Kidney tubule cell (primary cell): Measurements from ENCODE around the gene CAMSAP3.
"Not testable (repeated sequence)": the region's sequence is repeated elsewhere in the genome, so short reads cannot be mapped to it uniquely, and the experiment has no call there.

Experiments used
- DNase-seq: peaks from one replicate; pipeline ENCODE4 v3.0.0-alpha.2; 2018; ENCODE audit warnings: low spot score

CAMSAP3 gene

DNA sequence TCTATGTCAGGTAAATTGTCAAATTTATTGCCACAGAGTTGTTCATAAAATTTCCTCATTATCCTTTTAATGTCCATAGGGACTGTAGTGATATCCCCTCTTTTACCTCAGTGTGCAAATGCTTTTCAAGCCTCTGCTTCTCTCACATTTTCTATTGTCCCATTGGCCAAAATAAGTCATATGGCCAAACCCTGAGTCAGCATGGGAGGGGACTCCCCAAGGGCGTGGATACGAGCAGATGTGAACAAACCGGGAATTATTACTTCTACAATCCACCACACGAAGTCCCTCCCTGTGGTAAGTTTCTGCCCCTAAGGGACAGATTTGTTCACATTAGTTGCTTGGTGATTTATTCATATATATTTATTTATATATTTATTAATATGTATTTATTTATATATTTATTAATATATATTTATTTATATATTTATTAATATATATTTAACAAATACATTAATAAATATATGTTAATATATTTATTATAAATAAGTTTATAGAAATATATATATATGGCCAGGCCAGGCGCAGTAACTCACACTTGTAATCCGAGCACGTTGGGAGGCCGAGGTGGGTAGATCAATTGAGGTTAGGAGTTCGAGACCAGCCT, 20.1 kb upstream of the CAMSAP3 start:
- peak; percentile 15 for DNase-seq

- DNase-seq, result not testable (repeated sequence)
Measured at GRCh38 chr19:7577422-7577821, 18.2 kb upstream of the CAMSAP3 start.

- no peak for DNase-seq
Measured at GRCh38 chr19:7578127-7578526, 17.5 kb upstream of the CAMSAP3 start.

DNA sequence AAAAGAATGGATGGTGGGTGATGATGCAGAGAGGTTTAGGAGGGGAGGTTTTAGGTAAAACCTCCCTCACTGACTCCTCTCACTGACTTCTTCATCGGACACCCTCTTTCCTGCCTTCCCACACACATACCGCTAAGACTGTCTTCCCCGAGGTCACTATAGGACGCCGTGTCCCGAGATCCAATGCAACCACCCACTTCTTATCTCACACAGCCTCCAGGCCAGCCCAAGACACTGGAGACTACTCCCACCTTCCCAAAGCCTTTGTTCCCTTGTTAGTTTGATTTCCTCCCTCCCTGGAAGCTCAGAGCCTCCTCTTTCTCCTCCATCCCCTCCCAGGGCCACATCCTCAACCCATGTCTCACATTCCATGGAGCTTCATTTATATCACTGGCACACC, 16.5 kb upstream of the CAMSAP3 start:
- DNase-seq, result no peak

DNA sequence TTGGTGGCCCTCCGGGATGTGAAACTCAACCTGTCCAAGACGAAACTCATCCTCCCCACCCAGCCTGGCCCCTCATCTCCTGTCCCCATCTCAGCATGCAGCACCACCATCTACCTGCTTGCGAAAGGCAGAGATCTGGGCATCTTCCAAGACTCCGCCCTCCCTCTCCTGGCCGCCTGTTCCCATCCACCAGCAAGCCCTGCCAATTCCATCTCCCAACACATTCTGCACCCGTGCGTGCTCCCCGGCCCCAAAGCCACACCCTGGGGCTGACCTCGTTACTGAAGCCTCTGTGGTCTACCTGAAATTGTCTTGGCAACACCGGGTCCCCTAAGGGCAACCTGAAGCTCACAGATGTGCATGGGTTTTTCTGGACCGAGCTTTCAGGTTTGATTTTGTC, 13.2 kb upstream of the CAMSAP3 start:
- no peak for DNase-seq

- DNase-seq, result no peak
Measured at GRCh38 chr19:7589822-7590221, 5.8 kb upstream of the CAMSAP3 start.

DNA sequence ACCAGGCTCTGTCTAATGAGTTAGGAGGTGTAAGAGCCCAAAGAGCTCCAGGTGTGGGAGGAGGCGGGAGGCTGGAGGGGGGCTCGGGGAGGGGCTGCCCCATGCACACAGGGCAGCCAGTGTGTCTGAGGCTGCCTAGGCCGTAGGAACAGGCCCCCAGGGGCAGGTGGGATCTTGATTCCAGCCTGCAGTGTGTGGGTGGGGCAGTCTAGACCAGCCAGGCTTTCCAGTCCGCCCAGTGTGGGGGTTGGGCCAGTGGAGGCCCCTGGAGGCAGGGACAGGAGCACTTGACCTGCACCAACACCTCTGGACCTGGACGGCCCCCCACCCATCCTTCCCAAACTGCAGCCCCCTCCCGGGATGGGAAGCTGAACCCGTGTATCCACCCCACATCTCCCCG, 5.4 kb upstream of the CAMSAP3 start:
- no peak for DNase-seq

DNA sequence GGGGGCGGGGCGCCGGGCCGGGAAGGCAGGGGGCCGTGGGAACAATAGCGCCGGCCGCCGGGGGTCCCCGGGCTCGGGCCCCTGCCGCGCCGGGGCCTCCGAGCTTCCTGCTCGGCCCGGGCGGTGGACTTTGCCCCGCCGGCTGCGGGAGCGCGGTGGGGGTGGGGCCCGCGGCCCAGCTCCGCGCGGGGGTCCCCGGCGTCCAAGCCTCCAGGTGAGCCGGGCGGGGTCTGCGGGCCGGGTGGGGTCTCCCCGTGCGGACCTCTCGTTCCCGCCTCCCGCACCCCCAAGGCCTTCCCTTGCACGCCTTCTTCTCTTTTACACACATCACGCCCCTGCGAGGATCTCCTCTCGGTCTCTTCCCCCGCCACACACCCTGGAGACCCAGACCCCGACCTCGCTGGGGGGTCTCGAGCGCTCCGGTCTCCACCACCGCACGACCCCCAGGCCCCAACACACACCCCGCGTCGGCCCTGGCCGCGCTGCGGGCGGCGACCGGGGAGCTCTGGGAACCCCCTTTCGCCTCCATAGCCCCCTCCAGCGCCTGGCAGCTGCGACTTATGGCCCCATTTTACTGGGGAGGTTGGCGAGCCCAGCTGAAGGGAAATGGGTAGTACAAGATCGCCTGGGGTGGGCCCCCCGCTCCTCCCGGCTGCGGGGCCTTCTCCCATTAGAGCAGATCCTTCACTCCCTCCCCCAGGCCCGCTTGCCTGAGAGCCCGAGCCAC, 711 bp downstream of the CAMSAP3 start:
- DNase-seq, result no peak

- DNase-seq, result peak; percentile 20
Measured at GRCh38 chr19:7597689-7598088, 2.0 kb downstream of the CAMSAP3 start.

GRCh38 chr19:7598180-7598579, 2.5 kb downstream of the CAMSAP3 start:
- no peak for DNase-seq

GRCh38 chr19:7600721-7601120, 5.1 kb downstream of the CAMSAP3 start:
- no peak for DNase-seq

DNA sequence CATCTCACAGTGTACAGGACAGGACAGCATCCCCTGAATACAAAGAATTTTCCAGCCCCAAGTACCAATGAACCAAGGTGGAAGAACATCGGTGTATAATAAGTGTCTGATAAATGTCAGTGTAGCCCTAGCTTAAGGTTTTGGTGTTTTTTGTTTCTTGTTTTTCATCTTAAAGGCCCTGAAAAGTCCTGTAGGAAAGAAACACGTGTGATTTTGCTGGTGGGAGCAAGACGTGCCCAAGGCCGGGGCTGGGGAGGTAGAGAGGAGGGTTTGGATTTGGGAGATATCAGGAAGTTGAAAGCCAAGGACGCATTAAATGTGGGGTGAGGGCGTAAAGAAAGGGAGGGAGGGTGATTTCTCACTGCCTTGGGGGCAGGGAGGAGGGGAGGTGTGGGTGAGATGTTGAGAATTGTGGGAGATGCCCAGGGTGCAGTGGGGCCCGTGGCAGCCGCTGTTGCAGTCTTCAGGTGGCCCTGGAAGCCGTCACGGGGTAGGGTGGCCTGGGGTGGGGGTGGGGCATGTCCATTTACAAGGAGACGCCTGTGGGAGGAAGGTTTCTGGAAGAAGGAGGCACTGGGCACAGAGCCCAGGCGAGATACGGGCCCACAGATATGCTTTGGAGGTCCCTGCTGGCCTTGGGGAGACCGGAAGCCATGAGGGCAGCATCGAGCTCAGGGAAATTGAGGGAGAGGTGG, 6.7 kb downstream of the CAMSAP3 start:
- DNase-seq, result no peak

DNA sequence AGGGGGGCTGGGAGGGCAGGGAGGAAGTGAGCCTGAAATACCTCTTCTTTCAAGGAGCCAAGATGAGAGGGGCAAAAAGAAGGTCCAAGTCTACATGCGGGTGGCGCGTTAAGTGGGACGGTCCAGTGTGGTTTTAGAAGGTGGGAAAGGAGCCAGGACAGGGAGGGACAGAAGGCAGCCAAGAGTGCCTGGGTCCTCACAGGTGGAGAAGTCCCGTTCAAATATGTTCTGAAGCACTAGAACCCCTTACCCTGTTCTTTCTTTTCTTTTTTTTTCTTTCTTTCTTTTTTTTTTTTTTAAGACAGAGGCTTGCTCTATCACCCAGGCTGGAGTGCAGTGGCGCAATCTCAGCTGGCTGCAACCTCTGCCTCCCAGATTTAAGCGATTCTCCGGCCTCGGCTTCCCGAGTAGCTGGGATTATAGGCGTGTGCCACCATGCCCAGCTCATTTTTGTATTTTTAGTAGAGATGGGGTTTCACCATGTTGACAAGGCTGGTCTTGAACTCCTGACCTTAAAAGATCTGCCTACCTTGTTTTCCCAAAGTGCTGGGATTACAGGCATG, 7.4 kb downstream of the CAMSAP3 start:
- DNase-seq, result no peak

DNA sequence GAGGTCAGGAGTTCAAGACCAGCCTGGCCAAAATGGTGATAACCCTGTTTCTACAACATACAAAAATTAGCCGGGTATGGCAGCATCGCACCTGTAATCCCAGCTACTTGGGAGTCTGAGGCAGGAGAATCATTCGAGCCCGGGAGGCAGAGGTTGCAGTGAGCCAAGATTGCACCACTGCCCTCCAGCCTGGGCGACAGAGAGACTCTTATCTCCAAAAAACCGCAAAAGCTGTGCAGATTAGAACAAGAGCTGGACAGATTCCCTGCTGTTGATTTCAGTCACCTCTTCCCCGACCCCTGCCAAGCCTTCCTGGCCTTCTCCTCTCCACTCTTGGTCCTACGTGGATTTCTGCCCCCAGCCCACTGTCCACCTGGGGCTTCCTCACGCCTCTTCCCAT, 8.3 kb downstream of the CAMSAP3 start:
- DNase-seq, result no peak

GRCh38 chr19:7605490-7606222, 10.0 kb downstream of the CAMSAP3 start:
- DNase-seq, result peak; percentile 36

GRCh38 chr19:7606289-7606688, 10.6 kb downstream of the CAMSAP3 start:
- no peak for DNase-seq

DNA sequence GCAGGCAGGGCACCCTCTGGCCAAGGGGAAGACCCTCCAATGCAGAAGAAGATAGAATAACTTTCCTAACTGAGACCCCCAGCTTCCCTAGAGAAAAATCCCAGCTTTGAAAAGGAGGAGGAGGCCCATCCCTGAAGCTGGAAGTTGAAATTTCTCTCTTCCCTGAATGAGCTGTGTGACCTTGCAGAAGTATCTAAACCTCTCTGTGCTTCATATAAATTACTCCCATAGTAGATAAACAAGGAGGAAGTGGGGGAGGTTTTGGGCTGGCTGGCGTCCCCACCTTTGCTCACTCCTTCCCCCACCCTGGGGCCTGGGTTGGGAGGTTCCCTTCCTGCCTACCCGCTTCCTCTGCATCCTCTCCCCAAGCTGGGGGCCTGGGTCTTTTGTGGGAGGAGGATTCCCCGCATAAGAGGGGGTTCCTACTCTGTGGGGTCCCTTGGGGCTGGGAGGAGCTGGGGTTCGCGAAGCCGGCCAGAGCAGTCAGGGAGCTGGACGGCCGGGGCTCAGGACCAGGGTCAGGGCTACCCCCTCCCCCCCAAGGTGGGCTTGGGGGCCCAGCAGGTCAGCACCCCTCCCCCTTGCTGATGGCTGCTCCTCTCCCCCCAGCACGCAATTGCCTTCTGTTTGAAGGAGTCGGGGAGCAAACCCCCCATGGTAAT, 11.7 kb downstream of the CAMSAP3 start:
- DNase-seq, result no peak

- DNase-seq, result no peak
Measured at GRCh38 chr19:7607874-7608560, 12.4 kb downstream of the CAMSAP3 start.

GRCh38 chr19:7610491-7611240, 15.0 kb downstream of the CAMSAP3 start:
- DNase-seq, result no peak

DNA sequence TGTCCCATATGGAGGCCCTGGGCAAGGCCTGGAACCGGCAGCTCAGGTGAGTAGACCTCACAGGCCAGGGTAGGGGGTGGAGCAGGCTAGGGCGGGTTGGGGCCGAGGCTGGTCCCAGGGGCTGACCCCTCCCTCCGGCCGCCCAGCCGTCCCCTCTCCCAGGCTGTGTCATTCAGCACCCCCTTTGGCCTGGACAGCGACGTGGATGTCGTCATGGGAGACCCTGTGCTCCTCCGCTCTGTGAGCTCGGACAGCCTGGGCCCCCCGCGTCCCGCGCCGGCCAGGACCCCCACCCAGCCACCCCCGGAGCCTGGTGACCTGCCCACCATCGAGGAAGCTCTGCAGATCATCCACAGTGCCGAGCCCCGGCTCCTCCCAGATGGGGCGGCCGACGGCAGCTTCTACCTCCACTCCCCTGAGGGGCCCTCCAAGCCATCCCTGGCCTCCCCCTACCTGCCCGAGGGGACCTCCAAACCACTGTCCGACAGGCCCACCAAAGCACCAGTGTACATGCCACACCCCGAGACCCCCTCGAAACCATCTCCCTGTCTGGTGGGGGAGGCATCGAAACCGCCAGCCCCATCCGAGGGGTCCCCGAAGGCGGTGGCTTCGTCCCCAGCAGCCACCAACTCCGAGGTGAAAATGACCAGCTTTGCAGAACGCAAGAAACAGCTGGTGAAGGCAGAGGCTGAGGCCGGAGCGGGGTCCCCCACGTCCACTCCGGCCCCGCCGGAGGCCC, 16.0 kb downstream of the CAMSAP3 start:
- DNase-seq, result no peak
